Measurements from ENCODE around the gene PPP1R14C.
"Not testable (repeated sequence)": the region's sequence is repeated elsewhere in the genome, so short reads cannot be mapped to it uniquely, and the experiment has no call there.

PPP1R14C gene

GRCh38 chr6:150238336-150238741 is 95.5 kb downstream of the PPP1R14C start:
- H3K27ac ChIP-seq = peak overlapping the region; percentile 46
- DNase-seq (ENCODE audit: low read depth, low spot score) = no peak

DNA sequence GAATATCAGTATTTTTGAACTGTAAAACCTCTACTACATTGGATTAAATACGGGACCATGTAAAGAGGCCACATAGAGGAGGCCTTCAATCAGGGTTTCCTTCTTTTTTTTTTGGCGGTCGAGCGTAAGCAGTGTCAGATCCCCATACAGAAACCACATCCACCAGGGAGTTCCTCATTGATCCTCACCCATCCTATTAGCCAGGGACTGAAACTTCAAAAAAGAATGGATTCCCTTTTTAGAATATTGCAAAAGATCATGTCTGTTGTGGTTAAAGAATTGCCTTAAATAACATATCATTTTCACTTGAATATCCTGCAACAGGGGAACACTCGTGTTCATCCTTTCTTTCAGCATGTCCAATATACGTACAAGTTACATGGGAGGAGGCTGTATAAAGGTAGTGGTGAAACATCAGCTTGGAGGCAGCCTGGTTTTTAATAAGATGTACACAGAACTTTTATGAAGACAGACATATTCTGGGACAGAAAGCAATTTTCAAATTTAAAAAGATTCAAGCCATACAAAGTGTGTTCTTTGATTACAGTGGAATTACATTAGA is 96.1 kb downstream of the PPP1R14C start:
- no peak for DNase-seq (ENCODE audit: low read depth, low spot score)
- H3K27ac ChIP-seq = peak overlapping the region; percentile 46

DNA sequence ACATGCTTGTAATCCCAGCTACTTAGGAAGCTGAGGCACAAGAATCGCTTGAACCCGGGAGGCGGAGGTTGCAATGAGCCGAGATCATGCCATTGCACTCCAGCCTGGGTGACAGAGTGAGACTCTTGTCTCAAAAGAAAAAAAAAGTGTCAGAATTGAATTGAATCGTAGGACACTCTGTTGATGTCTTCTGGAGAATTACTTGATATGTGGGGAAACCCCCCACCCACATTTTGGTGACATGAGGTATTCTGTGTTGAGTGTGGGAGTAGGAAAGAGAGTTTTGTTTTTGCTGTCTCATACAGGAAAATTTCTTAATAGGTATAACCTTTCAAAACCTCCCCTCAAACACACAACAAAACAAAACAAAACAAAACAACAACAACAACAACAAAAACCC is 98.9 kb downstream of the PPP1R14C start:
- DNase-seq (ENCODE audit: low read depth, low spot score); H3K27ac ChIP-seq: not testable (repeated sequence)

DNA sequence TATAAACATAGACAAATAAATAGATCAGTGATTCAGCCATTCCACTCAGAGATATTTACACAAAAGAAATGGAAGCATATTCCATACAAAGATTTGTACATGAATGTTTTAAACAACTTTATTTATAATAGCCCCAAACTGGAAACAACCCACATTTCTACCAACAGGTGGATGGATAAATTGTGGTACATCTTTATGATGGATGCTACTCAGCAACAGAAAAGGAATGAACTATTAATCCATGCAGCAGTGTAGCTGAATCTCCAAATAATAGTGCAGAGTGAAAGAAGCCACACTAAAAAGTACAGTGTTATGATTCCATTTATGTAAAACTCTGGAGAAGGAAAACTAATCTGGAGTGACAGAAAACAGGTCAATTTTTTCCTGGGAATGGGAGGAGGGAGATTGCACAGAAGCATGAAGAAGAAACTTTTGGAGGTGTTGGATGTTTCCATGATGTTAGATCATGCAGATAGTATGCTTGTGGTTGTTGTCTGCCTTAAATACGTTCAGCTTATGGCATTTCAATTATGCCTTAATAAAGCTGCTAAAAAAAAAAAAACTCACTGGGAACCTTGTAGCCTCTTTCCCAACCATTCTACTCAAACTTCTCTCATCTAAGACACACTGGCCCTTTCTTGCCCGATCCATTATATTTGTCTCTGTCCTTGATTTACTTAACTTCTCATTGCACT is 100.9 kb downstream of the PPP1R14C start:
- DNase-seq (ENCODE audit: low read depth, low spot score) = no peak
- no peak overlapping the region for H3K27ac ChIP-seq

GRCh38 chr6:150245148-150245935 is 102.5 kb downstream of the PPP1R14C start:
- no peak for DNase-seq (ENCODE audit: low read depth, low spot score)
- no peak overlapping the region for H3K27ac ChIP-seq

GRCh38 chr6:150247803-150248202 is 105.0 kb downstream of the PPP1R14C start:
- DNase-seq (ENCODE audit: low read depth, low spot score) = no peak
- H3K27ac ChIP-seq = no peak overlapping the region

DNA sequence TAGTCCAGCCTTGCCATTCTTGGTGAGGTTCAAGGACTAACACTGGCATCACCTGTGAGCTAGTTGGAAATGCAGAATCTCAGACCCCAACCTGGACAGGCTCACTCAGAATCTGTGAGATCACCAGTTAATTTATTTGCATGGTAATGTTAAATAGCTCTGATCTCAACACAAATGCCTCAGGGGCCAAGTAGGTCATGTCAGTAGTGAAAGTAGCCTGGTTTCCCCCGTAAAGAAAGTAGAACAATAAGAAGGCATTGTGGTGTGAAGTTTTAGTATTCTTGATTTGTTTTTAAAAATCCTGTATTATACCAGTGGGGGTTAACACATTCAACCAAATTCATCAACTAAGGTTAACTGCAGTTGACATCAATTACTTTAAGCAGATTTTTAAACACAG is 105.5 kb downstream of the PPP1R14C start:
- H3K27ac ChIP-seq = no peak overlapping the region
- no peak for DNase-seq (ENCODE audit: low read depth, low spot score)

DNA sequence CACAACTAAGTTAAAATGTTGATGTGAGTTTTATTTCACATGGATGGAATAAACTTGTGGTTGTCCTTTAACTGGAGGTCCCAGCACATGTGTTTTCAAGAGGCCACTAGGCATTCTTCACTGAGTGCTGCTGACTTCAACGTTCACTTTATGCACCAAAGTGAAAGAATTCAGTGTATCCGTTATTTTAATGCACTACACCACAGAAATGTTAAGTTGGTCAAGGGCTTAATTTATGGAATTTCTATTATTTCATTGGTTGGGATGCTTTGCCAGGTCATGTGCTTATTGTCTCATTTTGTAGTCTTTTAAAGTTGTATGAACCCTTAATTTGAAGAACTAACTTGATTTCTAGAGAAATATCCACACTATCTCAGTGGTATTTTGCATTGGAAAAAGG is 106.4 kb downstream of the PPP1R14C start:
- H3K27ac ChIP-seq = peak overlapping the region; percentile 97
- DNase-seq (ENCODE audit: low read depth, low spot score) = no peak

- peak; percentile 95 for DNase-seq (ENCODE audit: low read depth, low spot score)
- H3K27ac ChIP-seq = peak overlapping the region; percentile 97
Observed at GRCh38 chr6:150250826-150251225, 108.0 kb downstream of the PPP1R14C start.

- no peak for DNase-seq (ENCODE audit: low read depth, low spot score)
- peak overlapping the region; percentile 97 for H3K27ac ChIP-seq
Observed at GRCh38 chr6:150251566-150252186, 108.8 kb downstream of the PPP1R14C start.

DNA sequence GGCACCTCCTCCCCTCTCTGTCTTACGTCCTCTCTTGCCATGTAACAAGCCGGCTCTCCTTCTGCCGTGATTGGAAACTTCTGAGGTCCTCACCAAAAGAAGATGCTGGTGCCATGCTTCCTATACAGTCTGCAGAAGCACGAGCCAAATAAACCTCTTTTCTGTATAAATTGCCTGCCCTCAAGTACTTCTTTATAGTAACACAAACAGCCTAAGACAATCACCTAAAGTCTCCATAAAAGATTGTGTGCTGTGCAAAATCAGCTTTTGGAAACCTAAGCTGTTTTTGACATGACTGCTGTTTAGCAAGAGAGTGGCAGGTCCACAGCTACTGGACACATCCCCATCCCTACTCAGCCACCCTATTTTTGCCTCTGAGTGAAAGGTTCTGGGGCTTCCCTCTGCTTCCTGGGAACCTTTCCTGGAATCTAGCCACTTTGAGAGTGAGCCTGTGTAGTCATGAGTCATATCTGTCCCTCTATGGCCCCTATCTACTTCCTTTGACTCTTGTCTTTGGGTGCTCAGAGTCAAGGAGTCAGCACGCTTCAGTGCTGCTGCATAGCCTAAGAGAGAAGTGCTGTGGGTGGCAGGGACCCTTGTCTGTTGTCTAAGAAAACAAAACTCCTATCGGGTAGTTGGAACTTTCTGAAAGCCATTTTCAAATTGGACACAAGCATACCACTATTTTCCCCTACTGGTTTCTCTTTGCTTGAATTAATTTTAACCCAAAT is 110.0 kb downstream of the PPP1R14C start:
- peak overlapping the region; percentile 97 for H3K27ac ChIP-seq
- no peak for DNase-seq (ENCODE audit: low read depth, low spot score)

DNA sequence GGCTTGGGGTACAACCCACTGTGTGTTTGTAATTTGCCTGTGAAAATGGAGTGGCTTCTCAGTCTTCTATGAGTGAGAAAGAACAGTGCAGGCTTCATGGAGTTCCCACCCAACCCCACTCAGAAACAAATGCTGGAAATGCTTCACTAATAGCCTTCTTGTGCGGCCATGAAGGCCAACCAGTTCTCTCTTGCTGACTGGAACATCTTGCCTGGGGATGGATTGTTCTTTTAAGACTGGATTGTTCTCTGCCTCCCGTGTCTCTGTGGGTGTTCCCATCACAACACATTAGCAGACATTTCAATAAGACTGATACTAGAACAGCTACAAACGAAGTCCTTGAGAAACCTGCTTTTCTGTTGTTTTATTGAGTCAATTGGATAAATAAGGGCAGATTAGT is 110.6 kb downstream of the PPP1R14C start:
- no peak for DNase-seq (ENCODE audit: low read depth, low spot score)
- peak overlapping the region; percentile 97 for H3K27ac ChIP-seq

- DNase-seq (ENCODE audit: low read depth, low spot score) = no peak
- H3K27ac ChIP-seq = peak overlapping the region; percentile 97
Observed at GRCh38 chr6:150254770-150255169, 111.9 kb downstream of the PPP1R14C start.

GRCh38 chr6:150255840-150256239 is 113.0 kb downstream of the PPP1R14C start:
- H3K27ac ChIP-seq = peak overlapping the region; percentile 97
- peak; percentile 89 for DNase-seq (ENCODE audit: low read depth, low spot score)

DNA sequence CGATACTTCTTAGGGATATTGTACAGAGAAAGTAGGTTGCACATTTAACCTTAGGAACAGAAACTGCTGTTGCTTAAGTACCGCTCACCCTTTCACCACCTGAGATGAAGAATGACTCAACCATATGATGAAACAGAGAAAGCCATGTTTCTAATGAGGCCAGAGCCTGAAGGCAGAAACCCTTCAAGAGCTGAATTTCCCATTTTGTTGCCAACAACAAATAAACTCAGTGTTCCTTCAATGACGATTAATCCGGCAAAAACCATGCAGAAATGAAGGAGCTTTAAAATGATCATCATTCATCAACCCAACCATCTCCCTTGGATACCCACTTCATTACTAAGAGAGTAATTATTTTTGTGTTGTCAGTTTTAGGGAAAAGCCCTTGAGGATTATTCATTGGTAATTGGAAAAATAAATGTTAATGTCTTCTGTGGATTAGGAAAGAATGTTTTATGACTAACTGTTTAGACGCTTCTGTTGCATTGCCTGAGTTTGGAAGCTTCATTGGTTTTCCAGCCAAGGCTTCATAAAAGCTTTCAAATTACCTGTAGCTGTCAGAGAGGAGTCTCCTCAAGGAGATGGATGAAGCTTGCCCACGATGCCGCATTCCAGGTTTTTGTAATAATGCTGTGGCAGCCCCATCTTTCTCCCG is 113.9 kb downstream of the PPP1R14C start:
- peak; percentile 97 for DNase-seq (ENCODE audit: low read depth, low spot score)
- H3K27ac ChIP-seq = peak overlapping the region; percentile 97

- no peak for DNase-seq (ENCODE audit: low read depth, low spot score)
- H3K27ac ChIP-seq = peak overlapping the region; percentile 97
Observed at GRCh38 chr6:150258381-150258780, 115.5 kb downstream of the PPP1R14C start.

DNA sequence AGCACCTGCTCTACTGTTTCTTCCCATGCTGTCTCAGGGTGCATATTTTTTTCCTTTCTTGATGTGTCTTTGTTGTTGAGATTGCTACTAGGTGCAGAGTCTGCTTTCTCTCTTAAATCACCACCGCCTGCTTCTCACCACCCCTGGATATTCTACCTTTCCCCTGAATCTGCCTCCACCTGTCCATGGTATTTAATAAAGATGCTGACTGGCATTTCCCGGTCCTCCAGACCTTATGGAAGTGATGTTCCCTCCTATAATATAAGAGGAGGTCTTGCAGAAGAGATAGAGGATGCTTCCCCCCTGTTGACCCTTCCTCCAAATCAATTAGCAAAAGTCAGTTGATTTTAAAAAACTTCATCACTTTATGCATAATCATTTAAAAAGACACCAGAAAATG is 118.1 kb downstream of the PPP1R14C start:
- no peak overlapping the region for H3K27ac ChIP-seq
- no peak for DNase-seq (ENCODE audit: low read depth, low spot score)

DNA sequence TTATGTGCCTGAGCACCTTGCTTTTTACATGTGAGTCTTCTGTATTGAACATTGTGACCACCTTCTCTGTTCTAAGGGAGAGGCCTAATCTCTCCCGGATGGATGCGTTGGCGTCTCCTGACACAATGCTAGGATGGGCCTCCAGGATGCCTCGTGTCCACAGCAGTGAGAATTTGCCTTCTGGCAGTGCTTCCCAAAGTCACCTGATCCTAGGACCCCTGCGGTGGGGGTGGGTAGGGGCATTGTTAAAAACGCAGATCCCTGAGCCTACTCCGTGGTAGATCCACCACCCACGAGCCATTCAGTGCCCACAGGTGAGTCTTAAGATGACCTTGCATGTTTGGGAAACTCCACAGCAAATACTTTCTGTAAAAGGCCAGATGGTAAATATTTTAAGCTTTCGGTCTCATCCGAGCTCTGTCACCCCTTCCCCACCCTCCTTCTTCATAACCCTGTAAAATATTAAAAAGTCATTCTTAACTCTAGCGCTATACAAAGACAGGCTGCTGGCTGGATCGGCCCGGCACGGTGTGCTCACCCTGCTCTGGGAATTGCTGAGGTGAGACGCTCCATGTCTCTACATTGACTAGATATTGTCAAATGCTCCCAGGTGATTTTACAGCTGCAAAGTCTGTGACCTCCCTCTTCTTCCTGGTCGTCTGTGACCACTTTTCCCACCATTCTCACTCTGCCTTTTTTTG is 119.3 kb downstream of the PPP1R14C start:
- DNase-seq (ENCODE audit: low read depth, low spot score) = no peak
- H3K27ac ChIP-seq = no peak overlapping the region

DNA sequence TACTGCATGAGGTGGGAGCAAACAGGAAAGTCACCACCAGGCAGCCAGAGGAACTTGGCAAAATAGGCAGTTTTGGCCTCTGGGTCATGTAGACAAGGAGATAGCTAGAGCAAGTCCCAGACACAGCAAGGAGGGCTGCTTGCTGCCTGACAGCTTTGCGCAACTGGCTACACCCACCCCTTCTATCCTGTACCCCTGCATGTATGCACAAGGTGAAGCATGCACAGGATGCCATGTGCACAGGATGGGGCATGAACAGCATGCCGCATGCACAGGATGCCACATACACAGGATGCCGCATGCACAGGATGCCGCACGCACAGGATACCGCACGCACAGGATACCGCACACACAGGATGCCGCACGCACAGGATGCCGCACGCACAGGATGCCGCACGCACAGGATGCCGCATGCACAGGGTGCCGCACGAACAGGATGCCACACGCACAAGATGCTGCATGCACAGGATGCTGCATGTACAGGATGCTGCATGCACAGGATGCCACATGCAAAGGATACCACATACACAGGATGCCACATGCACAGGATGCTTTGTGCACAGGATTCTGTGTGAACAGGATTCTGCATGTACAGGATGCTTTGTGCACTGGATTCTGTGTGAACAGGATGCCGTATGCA is 121.0 kb downstream of the PPP1R14C start:
- no peak for DNase-seq (ENCODE audit: low read depth, low spot score)
- no peak overlapping the region for H3K27ac ChIP-seq
